ENCODE results near the gene IMMP2L. TPM values are rescaled to one million over a fixed set of nuclear protein-coding genes. Genes with fewer than 3 reads are reported as not detected.

IMMP2L gene
- total RNA-seq, 2 experiments from 2014 or later = 8.9 to 18.7 TPM

DNA sequence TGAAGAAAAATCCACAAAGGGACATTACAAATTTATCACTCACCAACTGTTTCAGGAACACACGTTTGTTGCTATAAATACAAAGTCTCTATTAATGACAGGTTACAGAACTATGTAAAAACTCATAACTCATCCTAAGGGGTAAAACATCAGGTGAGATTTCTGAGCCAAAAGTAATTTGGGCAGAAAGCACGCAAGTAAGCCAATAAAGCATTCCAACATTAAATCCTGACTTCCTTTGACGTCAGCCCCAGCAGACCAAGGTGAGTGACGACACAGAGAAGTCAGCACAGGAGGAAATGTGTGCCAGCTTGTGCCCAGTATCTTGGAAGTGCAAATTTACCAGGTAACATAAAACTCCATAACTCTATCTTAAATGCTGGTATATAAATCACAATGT lies 45.7 kb downstream of the IMMP2L start:
- Mint-ChIP-seq H3K36me3 (ENCODE audit: low read depth) (peaks cover 72% of the 10 kb centered on the region), H3K27ac (no peak overlapping the region), H3K27me3 (no peaks in the 10 kb centered on the region), H3K9me3 (no peaks in the 10 kb centered on the region), H3K4me1 (ENCODE audit: low read depth) (no peaks in the 10 kb centered on the region), H3K4me3 (no peak overlapping the region)
- intact Hi-C loops (cut with DNase I, micrococcal nuclease) = no loop called here
- H3K27ac ChIP-seq (ENCODE audit: low read depth in 1 of 2, low read length in 2 of 2) = no peak overlapping the region
- no peaks in the 10 kb centered on the region for H3K9me3 ChIP-seq (ENCODE audit: control insufficient read depth in 1 of 2, insufficient read depth in 1 of 2, low read length in 2 of 2)
- ChIA-PET POLR2A (no interaction called here), CTCF (no interaction called here)
- TF ChIP-seq, protein P1, sequence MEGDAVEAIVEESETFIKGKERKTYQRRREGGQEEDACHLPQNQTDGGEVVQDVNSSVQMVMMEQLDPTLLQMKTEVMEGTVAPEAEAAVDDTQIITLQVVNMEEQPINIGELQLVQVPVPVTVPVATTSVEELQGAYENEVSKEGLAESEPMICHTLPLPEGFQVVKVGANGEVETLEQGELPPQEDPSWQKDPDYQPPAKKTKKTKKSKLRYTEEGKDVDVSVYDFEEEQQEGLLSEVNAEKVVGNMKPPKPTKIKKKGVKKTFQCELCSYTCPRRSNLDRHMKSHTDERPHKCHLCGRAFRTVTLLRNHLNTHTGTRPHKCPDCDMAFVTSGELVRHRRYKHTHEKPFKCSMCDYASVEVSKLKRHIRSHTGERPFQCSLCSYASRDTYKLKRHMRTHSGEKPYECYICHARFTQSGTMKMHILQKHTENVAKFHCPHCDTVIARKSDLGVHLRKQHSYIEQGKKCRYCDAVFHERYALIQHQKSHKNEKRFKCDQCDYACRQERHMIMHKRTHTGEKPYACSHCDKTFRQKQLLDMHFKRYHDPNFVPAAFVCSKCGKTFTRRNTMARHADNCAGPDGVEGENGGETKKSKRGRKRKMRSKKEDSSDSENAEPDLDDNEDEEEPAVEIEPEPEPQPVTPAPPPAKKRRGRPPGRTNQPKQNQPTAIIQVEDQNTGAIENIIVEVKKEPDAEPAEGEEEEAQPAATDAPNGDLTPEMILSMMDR (IDR thresholded peaks at IDR 0.05) = no peak
- H3K36me3 ChIP-seq (ENCODE audit: insufficient read depth, low read length) = peaks cover 6% of the 10 kb centered on the region
- ATAC-seq (ENCODE audit: poor library complexity) = no peak
- no peaks in the 10 kb centered on the region for H3K27me3 ChIP-seq (ENCODE audit: control insufficient read depth in 1 of 2, insufficient read depth in 2 of 2, low read length in 2 of 2)
- no peaks in the 10 kb centered on the region for H3K4me1 ChIP-seq (ENCODE audit: insufficient read depth, low read length)
- DNase-seq = no peak
- no peak overlapping the region for H3K4me3 ChIP-seq (ENCODE audit: low read length)

DNA sequence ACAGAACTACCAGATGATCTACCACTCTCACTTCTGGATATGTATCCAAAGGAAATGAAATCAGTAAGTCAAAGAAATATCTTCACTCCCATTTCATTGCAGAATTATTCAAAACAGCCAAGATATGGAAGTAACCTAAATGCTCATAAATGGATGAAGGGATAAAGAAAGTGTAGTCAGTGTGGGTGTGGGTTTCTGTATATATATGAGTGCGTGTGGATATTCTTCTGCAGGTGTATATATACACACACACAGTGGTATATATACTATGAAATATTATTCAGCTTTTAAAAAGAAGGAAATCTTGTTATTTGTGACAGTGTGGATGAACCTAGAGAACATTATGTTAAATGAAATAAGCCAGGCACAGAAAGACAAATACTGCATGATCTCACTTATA lies 48.7 kb downstream of the IMMP2L start:
- ChIA-PET CTCF (no interaction called here), POLR2A (no interaction called here)
- TF ChIP-seq, protein P1 (IDR thresholded peaks at IDR 0.05) = no peak
- Mint-ChIP-seq H3K27ac (no peak overlapping the region), H3K4me1 (ENCODE audit: low read depth) (peaks cover 8% of the 10 kb centered on the region), H3K27me3 (no peaks in the 10 kb centered on the region), H3K36me3 (ENCODE audit: low read depth) (peaks cover 51% of the 10 kb centered on the region), H3K4me3 (no peak overlapping the region), H3K9me3 (no peaks in the 10 kb centered on the region)
- DNase-seq (no peak), ATAC-seq (ENCODE audit: poor library complexity) (no peak)
- H3K27ac ChIP-seq (ENCODE audit: low read depth in 1 of 2, low read length in 2 of 2) = no peak overlapping the region
- intact Hi-C loops (cut with DNase I, micrococcal nuclease) = no loop called here
- H3K27me3 ChIP-seq (ENCODE audit: control insufficient read depth in 1 of 2, insufficient read depth in 2 of 2, low read length in 2 of 2) = no peaks in the 10 kb centered on the region
- H3K36me3 ChIP-seq (ENCODE audit: insufficient read depth, low read length) = no peaks in the 10 kb centered on the region
- H3K4me1 ChIP-seq (ENCODE audit: insufficient read depth, low read length) = no peaks in the 10 kb centered on the region
- H3K9me3 ChIP-seq (ENCODE audit: control insufficient read depth in 1 of 2, insufficient read depth in 1 of 2, low read length in 2 of 2) = no peaks in the 10 kb centered on the region
- H3K4me3 ChIP-seq (ENCODE audit: low read length) = no peak overlapping the region

DNA sequence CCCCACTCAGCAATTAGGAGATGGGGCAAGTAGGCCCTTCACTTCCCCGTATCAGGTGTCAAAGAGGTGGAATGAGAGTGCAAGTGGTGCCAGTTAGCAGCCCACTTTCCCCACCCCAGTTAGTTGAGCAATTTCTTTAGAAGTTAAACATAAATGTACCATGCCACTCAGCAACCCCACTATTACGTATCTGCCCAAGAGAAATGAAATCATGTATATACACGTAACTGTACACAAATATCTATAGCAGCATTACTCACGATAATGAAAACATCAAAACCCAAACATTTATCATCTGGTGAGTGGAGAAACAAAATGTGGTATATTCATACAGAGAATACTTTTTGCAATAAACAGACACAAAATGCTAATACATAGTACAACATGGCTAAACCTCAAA lies 50.4 kb downstream of the IMMP2L start:
- no peaks in the 10 kb centered on the region for H3K9me3 Mint-ChIP-seq
- CTCF ChIA-PET = no interaction called here
- intact Hi-C loops (cut with DNase I, micrococcal nuclease) = no loop called here
- Histone ChIP-seq H3K4me3 (ENCODE audit: low read length) (no peak overlapping the region), H3K27ac (ENCODE audit: low read depth in 1 of 2, low read length in 2 of 2) (no peak overlapping the region), H3K4me1 (ENCODE audit: insufficient read depth, low read length) (no peaks in the 10 kb centered on the region), H3K36me3 (ENCODE audit: insufficient read depth, low read length) (no peaks in the 10 kb centered on the region), H3K9me3 (ENCODE audit: control insufficient read depth in 1 of 2, insufficient read depth in 1 of 2, low read length in 2 of 2) (peaks cover 0 to under 1% of the 10 kb centered on the region in 2 experiments), H3K27me3 (ENCODE audit: control insufficient read depth in 1 of 2, insufficient read depth in 2 of 2, low read length in 2 of 2) (no peaks in the 10 kb centered on the region)
- DNase-seq (no peak), ATAC-seq (ENCODE audit: poor library complexity) (no peak)
- H3K27me3 Mint-ChIP-seq = no peaks in the 10 kb centered on the region
- POLR2A ChIA-PET = no interaction called here
- H3K4me1 Mint-ChIP-seq (ENCODE audit: low read depth) = peaks cover 8% of the 10 kb centered on the region
- no peak overlapping the region for H3K4me3 Mint-ChIP-seq
- peaks cover 53% of the 10 kb centered on the region for H3K36me3 Mint-ChIP-seq (ENCODE audit: low read depth)
- TF ChIP-seq, protein P1 (IDR thresholded peaks at IDR 0.05) = no peak
- no peak overlapping the region for H3K27ac Mint-ChIP-seq
